Posterior vena cava (tissue), 2 donors: ENCODE results near the gene CACNA2D1. TPM values are rescaled to one million over a fixed set of nuclear protein-coding genes. Genes with fewer than 3 reads are reported as not detected.
"Not testable (repeated sequence)": the region's sequence is repeated elsewhere in the genome, so short reads cannot be mapped to it uniquely, and the experiment has no call there.

ENCODE experiments used
- DNase-seq: peaks from one replicate; pipeline ENCODE4 v3.0.0-alpha.2; 2020; ENCODE audit warnings: low spot score
- intact Hi-C, 2 donors: fragments of 100-400 bp; cut with DNase I; formaldehyde crosslinking; loops; one replicate each; pipeline versions ENCODE4 v1.14.1 to v1.14.2; 2022 to 2023
- total RNA-seq, 2 donors: library from RNA; stranded (reverse); fragmentation: NEBNext Ultra II Directional; extraction: Animal tissue kit (Norgen Biotek cat#: 25700); gene quantifications; one replicate each; pipeline ENCODE4 v1.2.1, GENCODE V29; 2021
- donor health status: DM: yes; HTN: yes; CAD: no.
- donor health status: DM: yes; HTN: yes; CAD: no.

The CACNA2D1 gene
- total RNA-seq, 2 donors from 2014 or later: 34.3 to 39.1 TPM

- DNase-seq: no peak
- intact Hi-C loops: no loop called here
Measured at GRCh38 chr7:82397879-82398524, 45.6 kb downstream of the CACNA2D1 start.

GRCh38 chr7:82396343-82396742, 47.2 kb downstream of the CACNA2D1 start:
- intact Hi-C loops: no loop called here
- no peak for DNase-seq

GRCh38 chr7:82395147-82395546, 48.4 kb downstream of the CACNA2D1 start:
- DNase-seq: no peak
- intact Hi-C loops: no loop called here

GRCh38 chr7:82393840-82394220, 49.7 kb downstream of the CACNA2D1 start:
- intact Hi-C loops: no loop called here
- no peak for DNase-seq

- DNase-seq: no peak
- intact Hi-C loops: no loop called here
Measured at GRCh38 chr7:82393076-82393839, 50.3 kb downstream of the CACNA2D1 start.

GRCh38 chr7:82390936-82391335, 52.6 kb downstream of the CACNA2D1 start:
- intact Hi-C loops: no loop called here
- DNase-seq: no peak

GRCh38 chr7:82389876-82390275, 53.7 kb downstream of the CACNA2D1 start:
- intact Hi-C loops: no loop called here
- DNase-seq: no peak

- DNase-seq: no peak
Measured at GRCh38 chr7:82388138-82388537, 55.4 kb downstream of the CACNA2D1 start.

GRCh38 chr7:82386571-82386970, 57.0 kb downstream of the CACNA2D1 start:
- DNase-seq, intact Hi-C loops: not testable (repeated sequence)

More at GRCh38 chr7:82388138-82388537, 55.4 kb downstream of the CACNA2D1 start:
- intact Hi-C loops: no loop called here

- DNase-seq: no peak
- intact Hi-C loops: no loop called here
Measured at GRCh38 chr7:82384779-82385178, 58.8 kb downstream of the CACNA2D1 start.

- intact Hi-C loops: no loop called here
Measured at GRCh38 chr7:82384051-82384464, 59.5 kb downstream of the CACNA2D1 start.

GRCh38 chr7:82382276-82382675, 61.3 kb downstream of the CACNA2D1 start:
- intact Hi-C loops: no loop called here
- no peak for DNase-seq

More at GRCh38 chr7:82384051-82384464, 59.5 kb downstream of the CACNA2D1 start:
- no peak for DNase-seq

- no peak for DNase-seq
- intact Hi-C loops: no loop called here
Measured at GRCh38 chr7:82376739-82377138, 66.8 kb downstream of the CACNA2D1 start.

GRCh38 chr7:82375713-82376112, 67.9 kb downstream of the CACNA2D1 start:
- DNase-seq: no peak
- intact Hi-C loops: no loop called here

GRCh38 chr7:82375129-82375528, 68.4 kb downstream of the CACNA2D1 start:
- intact Hi-C loops: no loop called here
- DNase-seq: no peak

- intact Hi-C loops: no loop called here
- DNase-seq: no peak
Measured at GRCh38 chr7:82373926-82374635, 69.5 kb downstream of the CACNA2D1 start.

GRCh38 chr7:82364671-82365070, 78.9 kb downstream of the CACNA2D1 start:
- intact Hi-C loops: no loop called here
- DNase-seq: no peak

GRCh38 chr7:82364048-82364447, 79.5 kb downstream of the CACNA2D1 start:
- intact Hi-C loops: no loop called here

GRCh38 chr7:82362129-82362706, 81.4 kb downstream of the CACNA2D1 start:
- intact Hi-C loops: no loop called here
- no peak for DNase-seq

More at GRCh38 chr7:82364048-82364447, 79.5 kb downstream of the CACNA2D1 start:
- no peak for DNase-seq
